Measurements from ENCODE around the gene PTPRN2. TPM values are rescaled to one million over a fixed set of nuclear protein-coding genes. Genes with fewer than 3 reads are reported as not detected.

Gene PTPRN2
- total RNA-seq, 1 experiment from 2014 or later = 3.8 TPM

GRCh38 chr7:157650801-157651200 is 936.8 kb downstream of the PTPRN2 start:
- DNase-seq = no peak
- H3K4me3 ChIP-seq = no peak overlapping the region

GRCh38 chr7:157650131-157650631 is 937.4 kb downstream of the PTPRN2 start:
- Histone ChIP-seq H3K4me3 (no peak overlapping the region), H3K27me3 (no peaks in the 10 kb centered on the region), H3K4me1 (no peaks in the 10 kb centered on the region), H3K27ac (no peak overlapping the region), H3K9me3 (replicated peaks) (no peaks in the 10 kb centered on the region), H3K36me3 (peaks cover 7% of the 10 kb centered on the region)
- no peak for DNase-seq

More at GRCh38 chr7:157650801-157651200, 936.8 kb downstream of the PTPRN2 start:
- Histone ChIP-seq H3K36me3 (peaks cover 7% of the 10 kb centered on the region), H3K9me3 (replicated peaks) (no peaks in the 10 kb centered on the region), H3K27ac (no peak overlapping the region), H3K27me3 (no peaks in the 10 kb centered on the region), H3K4me1 (no peaks in the 10 kb centered on the region)

- Histone ChIP-seq H3K27ac (no peak overlapping the region), H3K4me1 (no peaks in the 10 kb centered on the region), H3K27me3 (no peaks in the 10 kb centered on the region), H3K9me3 (replicated peaks) (no peaks in the 10 kb centered on the region; the same call in 1 of the 2 replicates), H3K36me3 (peaks cover 22% of the 10 kb centered on the region), H3K4me3 (no peak overlapping the region)
- DNase-seq = no peak
Measured at GRCh38 chr7:157646551-157646950, 941.1 kb downstream of the PTPRN2 start.

GRCh38 chr7:157645539-157645938 is 942.1 kb downstream of the PTPRN2 start:
- no peak for DNase-seq
- no peaks in the 10 kb centered on the region for H3K4me1 ChIP-seq
- H3K36me3 ChIP-seq = peaks cover 26% of the 10 kb centered on the region
- H3K9me3 ChIP-seq (replicated peaks) = peaks cover 6% of the 10 kb centered on the region; the same call in 1 of the 2 replicates
- H3K27ac ChIP-seq = no peak overlapping the region
- H3K27me3 ChIP-seq = no peaks in the 10 kb centered on the region
- no peak overlapping the region for H3K4me3 ChIP-seq

- Histone ChIP-seq H3K27ac (no peak overlapping the region), H3K4me3 (no peak overlapping the region), H3K9me3 (replicated peaks) (peaks cover 9% of the 10 kb centered on the region; the same call in 1 of the 2 replicates), H3K4me1 (no peaks in the 10 kb centered on the region), H3K27me3 (no peaks in the 10 kb centered on the region), H3K36me3 (peaks cover 26% of the 10 kb centered on the region)
- no peak for DNase-seq
Measured at GRCh38 chr7:157644946-157645345, 942.7 kb downstream of the PTPRN2 start.

DNA sequence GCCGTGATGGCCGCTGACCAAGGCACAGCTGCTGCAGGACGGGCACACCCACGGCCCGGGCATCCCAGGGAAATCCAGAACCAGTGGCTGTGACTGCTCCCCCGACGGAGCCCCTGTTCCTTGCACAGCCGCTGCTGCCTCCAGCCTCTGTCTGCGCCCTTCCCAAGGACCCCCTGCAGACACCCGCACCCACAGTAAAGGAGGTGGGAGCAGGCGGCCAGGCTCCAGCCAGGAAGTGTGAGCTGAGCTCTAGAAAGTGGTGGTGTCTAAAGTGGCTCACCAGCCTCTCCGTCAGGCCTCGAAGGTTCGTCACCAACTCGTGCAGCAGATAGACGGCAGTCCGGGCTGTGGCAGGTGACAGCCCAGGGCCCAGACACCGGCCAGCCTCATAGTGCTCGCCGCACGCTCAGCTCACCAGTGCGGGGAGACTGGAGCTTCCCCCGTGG is 944.1 kb downstream of the PTPRN2 start:
- H3K4me1 ChIP-seq = no peaks in the 10 kb centered on the region
- H3K9me3 ChIP-seq (replicated peaks) = peaks cover 9% of the 10 kb centered on the region; the same call in 1 of the 2 replicates
- no peaks in the 10 kb centered on the region for H3K27me3 ChIP-seq
- peaks cover 28% of the 10 kb centered on the region for H3K36me3 ChIP-seq
- H3K27ac ChIP-seq = no peak overlapping the region
- no peak for DNase-seq
- H3K4me3 ChIP-seq = no peak overlapping the region

GRCh38 chr7:157641866-157642265 is 945.8 kb downstream of the PTPRN2 start:
- Histone ChIP-seq H3K27ac (no peak overlapping the region), H3K27me3 (no peaks in the 10 kb centered on the region), H3K4me3 (no peak overlapping the region), H3K4me1 (no peaks in the 10 kb centered on the region), H3K9me3 (replicated peaks) (peaks cover 9% of the 10 kb centered on the region; the same call in 1 of the 2 replicates), H3K36me3 (peaks cover 28% of the 10 kb centered on the region)
- no peak for DNase-seq

GRCh38 chr7:157640144-157640543 is 947.5 kb downstream of the PTPRN2 start:
- H3K27ac ChIP-seq = no peak overlapping the region
- no peak for DNase-seq
- H3K4me1 ChIP-seq = no peaks in the 10 kb centered on the region
- no peaks in the 10 kb centered on the region for H3K27me3 ChIP-seq
- peaks cover 25% of the 10 kb centered on the region; the same call in 1 of the 2 replicates for H3K36me3 ChIP-seq
- H3K4me3 ChIP-seq = no peak overlapping the region
- H3K9me3 ChIP-seq (replicated peaks) = peaks cover 9% of the 10 kb centered on the region; the same call in 1 of the 2 replicates

DNA sequence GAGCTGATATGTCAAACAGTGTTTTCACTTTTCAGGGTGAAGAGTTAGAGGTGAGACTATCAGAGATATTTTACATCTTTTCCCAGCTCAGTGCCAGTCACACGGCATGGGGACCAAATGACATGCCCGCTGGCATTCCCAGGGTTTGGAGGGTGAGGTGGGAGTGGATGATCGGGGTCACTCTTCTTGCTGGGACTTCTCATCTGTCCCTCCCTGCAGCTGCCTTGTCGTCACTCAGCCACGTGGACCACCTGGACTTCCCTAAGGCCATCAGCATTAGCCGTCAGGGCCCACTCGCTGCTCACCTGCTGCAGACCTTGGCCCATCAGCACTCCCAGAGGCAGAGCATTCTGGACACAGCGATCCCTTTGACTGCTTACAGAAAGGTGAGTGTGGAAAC is 949.1 kb downstream of the PTPRN2 start:
- H3K27ac ChIP-seq = no peak overlapping the region
- no peak overlapping the region for H3K4me3 ChIP-seq
- H3K9me3 ChIP-seq (replicated peaks) = peaks cover 9% of the 10 kb centered on the region; the same call in 1 of the 2 replicates

DNA sequence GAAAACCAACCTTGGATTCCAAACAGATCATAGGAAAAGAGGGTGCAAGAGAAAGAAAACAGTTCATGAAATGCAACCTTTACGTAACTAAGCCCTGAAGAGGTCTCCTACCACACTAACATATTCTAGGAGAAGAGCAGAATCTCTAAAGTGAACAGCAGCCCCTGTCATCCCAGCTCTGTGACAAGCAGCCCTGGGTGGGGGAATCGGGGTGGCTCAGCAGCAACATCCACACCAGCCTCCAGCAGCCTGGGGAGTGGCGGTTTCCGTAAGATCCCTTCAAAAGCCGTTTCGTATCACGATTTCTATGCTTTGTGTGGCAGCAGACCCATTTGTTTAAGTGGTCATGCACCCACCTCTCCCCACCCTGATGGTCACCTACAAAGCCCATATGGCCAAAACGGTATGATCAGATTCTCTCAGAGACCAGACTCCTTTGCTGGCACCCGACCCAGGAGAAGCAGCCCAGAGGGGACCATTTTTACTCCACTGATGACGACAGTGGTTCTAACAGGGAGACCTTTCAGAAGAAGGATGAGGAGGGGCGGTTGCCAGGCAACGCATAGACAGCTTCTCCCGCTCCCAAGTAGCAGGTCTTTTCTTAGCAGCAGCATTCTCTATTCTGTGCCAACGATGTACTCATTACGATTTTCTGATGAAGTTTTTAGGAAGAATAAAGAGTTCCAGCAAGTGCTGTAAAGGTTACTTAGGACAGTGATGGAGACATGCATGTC is 950.2 kb downstream of the PTPRN2 start:
- Histone ChIP-seq H3K27me3 (no peaks in the 10 kb centered on the region), H3K4me3 (no peak overlapping the region), H3K36me3 (peaks cover 17% of the 10 kb centered on the region; the same call in 1 of the 2 replicates), H3K27ac (no peak overlapping the region), H3K4me1 (no peaks in the 10 kb centered on the region), H3K9me3 (replicated peaks) (peaks cover 9% of the 10 kb centered on the region; the same call in 1 of the 2 replicates)
- no peak for DNase-seq

More for the DNA sequence above, 949.1 kb downstream of the PTPRN2 start:
- Histone ChIP-seq H3K36me3 (peaks cover 18% of the 10 kb centered on the region; the same call in 1 of the 2 replicates), H3K4me1 (no peaks in the 10 kb centered on the region), H3K27me3 (no peaks in the 10 kb centered on the region)
- DNase-seq = no peak

- Histone ChIP-seq H3K4me1 (no peaks in the 10 kb centered on the region), H3K27me3 (no peaks in the 10 kb centered on the region)
- no peak for DNase-seq
Measured at GRCh38 chr7:157635669-157636068, 952.0 kb downstream of the PTPRN2 start.

DNA sequence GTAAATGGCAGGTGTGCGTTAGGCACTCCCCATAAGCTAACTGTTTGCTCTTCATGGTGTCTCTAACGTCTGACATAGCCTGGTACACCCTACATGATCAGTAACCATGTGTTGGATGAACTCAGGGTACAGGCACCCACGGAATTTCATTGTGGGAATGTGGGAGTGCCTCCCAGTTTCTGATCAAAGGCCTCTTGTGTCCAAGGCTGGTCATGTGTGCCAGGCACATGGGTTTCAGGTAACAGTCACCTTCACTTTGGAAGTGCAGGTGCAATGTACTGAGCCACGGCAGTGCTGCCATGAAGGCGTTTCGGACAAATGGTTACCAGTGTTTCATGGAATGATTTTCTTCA is 952.5 kb downstream of the PTPRN2 start:
- 0 out of 2 replicates have a peak, but pooled peaks cover 2% of the 10 kb centered on the region for H3K36me3 ChIP-seq
- H3K27ac ChIP-seq = no peak overlapping the region
- H3K4me1 ChIP-seq = no peaks in the 10 kb centered on the region
- H3K4me3 ChIP-seq = no peak overlapping the region
- H3K27me3 ChIP-seq = no peaks in the 10 kb centered on the region
- no peak for DNase-seq
- H3K9me3 ChIP-seq (replicated peaks) = 0 out of 2 replicates have a peak, but pooled peaks cover 2% of the 10 kb centered on the region

More at GRCh38 chr7:157635669-157636068, 952.0 kb downstream of the PTPRN2 start:
- Histone ChIP-seq H3K27ac (no peak overlapping the region), H3K36me3 (peaks cover 3% of the 10 kb centered on the region; the same call in 1 of the 2 replicates), H3K4me3 (no peak overlapping the region), H3K9me3 (replicated peaks) (0 out of 2 replicates have a peak, but pooled peaks cover 3% of the 10 kb centered on the region)

DNA sequence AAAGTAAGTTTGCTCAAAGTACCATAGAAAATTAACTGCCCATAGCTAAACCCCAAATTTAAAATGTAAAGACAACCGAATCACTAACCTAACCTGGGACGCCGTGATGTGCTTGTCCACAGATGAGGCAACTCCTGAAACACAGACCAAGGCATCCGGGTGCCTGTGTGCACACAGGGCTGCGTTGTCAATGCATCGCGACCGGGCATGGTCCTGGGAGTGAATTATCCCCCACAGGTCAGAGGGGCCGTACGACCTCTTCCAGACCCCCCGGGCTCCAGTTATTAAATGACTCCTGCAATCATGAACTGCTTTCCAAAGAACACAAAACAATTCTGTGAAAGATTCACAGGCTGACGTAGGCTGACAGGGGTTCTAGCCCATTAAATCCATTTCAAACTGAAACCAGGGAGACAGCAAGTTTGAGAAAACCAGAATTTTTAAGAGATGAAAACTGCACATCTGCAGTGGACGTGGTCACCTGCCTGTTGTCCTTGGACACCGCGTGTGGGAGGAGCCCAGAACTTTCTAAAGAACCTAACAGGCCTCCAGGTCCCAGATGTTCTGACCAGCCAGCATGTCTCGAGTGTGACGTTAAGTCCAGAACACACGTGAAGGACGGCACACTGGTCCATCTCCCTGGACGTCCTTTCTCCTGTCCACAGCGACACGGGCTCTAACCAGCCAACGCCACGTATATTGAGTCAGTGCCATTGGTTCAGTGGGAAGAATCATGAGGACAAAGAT is 953.0 kb downstream of the PTPRN2 start:
- Histone ChIP-seq H3K27me3 (no peaks in the 10 kb centered on the region), H3K27ac (no peak overlapping the region), H3K9me3 (replicated peaks) (no peaks in the 10 kb centered on the region), H3K4me3 (no peak overlapping the region), H3K4me1 (no peaks in the 10 kb centered on the region), H3K36me3 (peaks cover 2% of the 10 kb centered on the region; the same call in 1 of the 2 replicates)
- DNase-seq = no peak

DNA sequence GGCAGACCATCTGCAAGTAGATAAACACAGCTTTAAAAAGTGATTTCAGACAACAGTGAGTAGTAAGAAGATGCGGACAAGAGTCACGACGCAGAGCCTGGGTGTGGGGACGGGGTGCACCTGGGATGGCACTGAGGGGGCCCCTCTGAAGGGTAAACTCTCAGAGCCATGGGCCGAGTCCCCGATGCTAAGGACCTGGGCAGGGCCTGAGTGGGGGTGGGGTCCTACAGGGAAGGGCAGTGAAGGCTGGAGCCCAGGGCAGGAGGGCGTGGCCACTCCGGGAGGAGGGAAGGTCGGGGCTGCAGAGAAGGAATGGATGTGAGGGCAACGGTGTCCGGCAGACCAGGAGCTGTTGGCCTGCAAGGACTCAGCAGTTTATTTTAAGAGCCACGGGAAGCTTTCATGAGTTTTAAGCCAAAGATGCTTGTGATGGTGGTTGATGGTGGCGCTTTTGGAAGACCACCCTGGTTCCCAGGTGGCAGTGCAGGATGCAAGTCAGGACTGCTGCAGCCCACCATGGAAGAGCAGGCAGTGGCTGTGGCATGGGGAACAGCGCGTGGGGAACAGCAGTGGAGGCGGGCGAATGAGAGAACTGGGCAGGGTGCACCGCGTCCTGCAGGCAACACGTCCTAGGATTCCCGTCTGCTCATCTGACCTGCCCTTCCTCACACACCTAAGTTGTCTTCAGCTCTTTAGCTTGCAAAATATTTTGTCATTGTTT is 954.0 kb downstream of the PTPRN2 start:
- DNase-seq = no peak
- Histone ChIP-seq H3K4me3 (no peak overlapping the region), H3K9me3 (replicated peaks) (no peaks in the 10 kb centered on the region), H3K27ac (no peak overlapping the region), H3K27me3 (no peaks in the 10 kb centered on the region), H3K4me1 (no peaks in the 10 kb centered on the region), H3K36me3 (no peaks in the 10 kb centered on the region; the same call in 1 of the 2 replicates)
